ENCODE measurements around the gene HSPB3. TPM values are rescaled to one million over a fixed set of nuclear protein-coding genes. Genes with fewer than 3 reads are reported as not detected.

The HSPB3 gene
- total RNA-seq, 1 donor from 2014 or later: not detected

Other genes starting within 250 kb of the HSPB3 start
- gene ARL15, start 145.1 kb upstream of the HSPB3 start, total RNA-seq: 13.1 and 14.4 TPM in 2 replicates
- 41.4 and 42.9 TPM in 2 replicates for gene SNX18, start 62.1 kb downstream of the HSPB3 start, total RNA-seq

Measured in T-helper 1 cell treated with Interleukin-12 subunit alpha and Interleukin-12 subunit beta and Interleukin-4 antibody, amounts not matched to agents 30 ng/mL and 1 ng/mL, for 36 hours (primary cell).